ENCODE data around the gene CROCC.
"Not testable (repeated sequence)": the region's sequence is repeated elsewhere in the genome, so short reads cannot be mapped to it uniquely, and the experiment has no call there.

CROCC gene

GRCh38 chr1:16921391-16922185 lies at the start of gene CROCC:
TSS of gene CROCC (plus strand) at chr1:16921931. CDS start at chr1:16922019, 88 bp downstream.
- DNase-seq (ENCODE audit: insufficient read length, low spot score) (no peak), FAIRE-seq (peak; percentile 82)

GRCh38 chr1:16872152-16873075 lies 49.3 kb upstream of the CROCC start:
- FAIRE-seq: peak; percentile 52
- not testable (repeated sequence) for DNase-seq (ENCODE audit: insufficient read length, low spot score)

- DNase-seq (ENCODE audit: insufficient read length, low spot score); FAIRE-seq: not testable (repeated sequence)
Measured at GRCh38 chr1:16873076-16873879, 48.5 kb upstream of the CROCC start.

- FAIRE-seq; DNase-seq (ENCODE audit: insufficient read length, low spot score): not testable (repeated sequence)
Measured at GRCh38 chr1:16874968-16875765, 46.6 kb upstream of the CROCC start.

- FAIRE-seq; DNase-seq (ENCODE audit: insufficient read length, low spot score): not testable (repeated sequence)
Measured at GRCh38 chr1:16881742-16882141, 40.0 kb upstream of the CROCC start.

- DNase-seq (ENCODE audit: insufficient read length, low spot score) (no peak), FAIRE-seq (no peak)
Measured at GRCh38 chr1:16882986-16883385, 38.7 kb upstream of the CROCC start.

GRCh38 chr1:16884487-16884886 lies 37.2 kb upstream of the CROCC start:
- FAIRE-seq; DNase-seq (ENCODE audit: insufficient read length, low spot score): not testable (repeated sequence)

GRCh38 chr1:16886860-16887605 lies 34.7 kb upstream of the CROCC start:
- FAIRE-seq: no peak
- no peak for DNase-seq (ENCODE audit: insufficient read length, low spot score)

- peak; percentile 29 for DNase-seq (ENCODE audit: insufficient read length, low spot score)
- peak; percentile 80 for FAIRE-seq
Measured at GRCh38 chr1:16888860-16889816, 32.6 kb upstream of the CROCC start.

GRCh38 chr1:16890539-16891021 lies 31.2 kb upstream of the CROCC start:
- FAIRE-seq; DNase-seq (ENCODE audit: insufficient read length, low spot score): not testable (repeated sequence)

GRCh38 chr1:16891057-16891456 lies 30.7 kb upstream of the CROCC start:
- not testable (repeated sequence) for FAIRE-seq; DNase-seq (ENCODE audit: insufficient read length, low spot score)

- FAIRE-seq; DNase-seq (ENCODE audit: insufficient read length, low spot score): not testable (repeated sequence)
Measured at GRCh38 chr1:16892978-16893525, 28.7 kb upstream of the CROCC start.

- not testable (repeated sequence) for FAIRE-seq; DNase-seq (ENCODE audit: insufficient read length, low spot score)
Measured at GRCh38 chr1:16893796-16894195, 27.9 kb upstream of the CROCC start.

GRCh38 chr1:16894338-16894737 lies 27.4 kb upstream of the CROCC start:
- DNase-seq (ENCODE audit: insufficient read length, low spot score); FAIRE-seq: not testable (repeated sequence)

GRCh38 chr1:16895233-16895597 lies 26.5 kb upstream of the CROCC start:
- not testable (repeated sequence) for DNase-seq (ENCODE audit: insufficient read length, low spot score); FAIRE-seq

GRCh38 chr1:16895598-16896315 lies 26.0 kb upstream of the CROCC start, which contains the start of gene RNU1-2:
TSS of gene RNU1-2 (plus strand) at chr1:16895980.
- not testable (repeated sequence) for FAIRE-seq; DNase-seq (ENCODE audit: insufficient read length, low spot score)

Measured in GM19239 (cell line).